ENCODE measurements around the gene UBE3B.

UBE3B gene

GRCh38 chr12:109492371-109492770 is 14.9 kb downstream of the UBE3B start:
- no peak overlapping the region for H3K4me3 ChIP-seq (ENCODE audit: low read depth, low read length)
- TF ChIP-seq MAX (IDR thresholded peaks at IDR 0.05; ENCODE audit: low read depth, low read length) = no peak
- TF ChIP-seq MYC (IDR thresholded peaks at IDR 0.05; ENCODE audit: low read depth, low read length) = no peak
- TF ChIP-seq POLR2A (IDR thresholded peaks at IDR 0.05; ENCODE audit: extremely low read depth, insufficient read length) = no peak
- TF ChIP-seq CTCF (IDR thresholded peaks at IDR 0.05; ENCODE audit: low read depth, low read length) = no peak
- no peak for DNase-seq (ENCODE audit: low read depth)

- no peak for DNase-seq (ENCODE audit: low read depth)
- no peak overlapping the region for H3K4me3 ChIP-seq (ENCODE audit: low read depth, low read length)
- TF ChIP-seq MAX (IDR thresholded peaks at IDR 0.05; ENCODE audit: low read depth, low read length) (no peak), POLR2A (IDR thresholded peaks at IDR 0.05; ENCODE audit: extremely low read depth, insufficient read length) (no peak), CTCF (IDR thresholded peaks at IDR 0.05; ENCODE audit: low read depth, low read length) (no peak), MYC (IDR thresholded peaks at IDR 0.05; ENCODE audit: low read depth, low read length) (no peak)
These were observed 15.7 kb downstream of the UBE3B start for GRCh38 chr12:109493090-109493489.

GRCh38 chr12:109493938-109494337 is 16.5 kb downstream of the UBE3B start:
- H3K4me3 ChIP-seq (ENCODE audit: low read depth, low read length) = no peak overlapping the region
- DNase-seq (ENCODE audit: low read depth) = no peak
- TF ChIP-seq MYC (IDR thresholded peaks at IDR 0.05; ENCODE audit: low read depth, low read length) (no peak), POLR2A (IDR thresholded peaks at IDR 0.05; ENCODE audit: extremely low read depth, insufficient read length) (no peak), CTCF (IDR thresholded peaks at IDR 0.05; ENCODE audit: low read depth, low read length) (no peak), MAX (IDR thresholded peaks at IDR 0.05; ENCODE audit: low read depth, low read length) (no peak)

GRCh38 chr12:109494348-109494881 is 17.0 kb downstream of the UBE3B start:
- no peak overlapping the region for H3K4me3 ChIP-seq (ENCODE audit: low read depth, low read length)
- no peak for TF ChIP-seq MYC (IDR thresholded peaks at IDR 0.05; ENCODE audit: low read depth, low read length)
- no peak for TF ChIP-seq POLR2A (IDR thresholded peaks at IDR 0.05; ENCODE audit: extremely low read depth, insufficient read length)
- no peak for TF ChIP-seq MAX (IDR thresholded peaks at IDR 0.05; ENCODE audit: low read depth, low read length)
- no peak for DNase-seq (ENCODE audit: low read depth)

GRCh38 chr12:109495012-109495411 is 17.6 kb downstream of the UBE3B start:
- no peak for DNase-seq (ENCODE audit: low read depth)
- TF ChIP-seq POLR2A (IDR thresholded peaks at IDR 0.05; ENCODE audit: extremely low read depth, insufficient read length) (no peak), CTCF (IDR thresholded peaks at IDR 0.05; ENCODE audit: low read depth, low read length) (no peak)
- H3K4me3 ChIP-seq (ENCODE audit: low read depth, low read length) = no peak overlapping the region

GRCh38 chr12:109496306-109496705 is 18.9 kb downstream of the UBE3B start:
- no peak overlapping the region for H3K4me3 ChIP-seq (ENCODE audit: low read depth, low read length)
- DNase-seq (ENCODE audit: low read depth) = no peak
- TF ChIP-seq MAX (IDR thresholded peaks at IDR 0.05; ENCODE audit: low read depth, low read length) (no peak), MYC (IDR thresholded peaks at IDR 0.05; ENCODE audit: low read depth, low read length) (no peak), POLR2A (IDR thresholded peaks at IDR 0.05; ENCODE audit: extremely low read depth, insufficient read length) (no peak), CTCF (IDR thresholded peaks at IDR 0.05; ENCODE audit: low read depth, low read length) (no peak)

All from NB4 (cell line).